GM21528 (cell line): Measurements from ENCODE around the gene PRM3.

Source experiments
- ATAC-seq: cut with Tn5 transposase; IDR thresholded peaks from one replicate; pipeline ENCODE4 v1.9.1; 2021; ENCODE audit warnings: mild to moderate bottlenecking, moderate library complexity; ENCODE audit not compliant: unreplicated experiment, low FRiP score

The PRM3 gene, protein sequence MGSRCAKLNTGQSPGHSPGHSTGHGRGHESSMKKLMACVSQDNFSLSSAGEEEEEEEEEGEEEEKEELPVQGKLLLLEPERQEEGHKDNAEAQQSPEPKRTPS

DNA sequence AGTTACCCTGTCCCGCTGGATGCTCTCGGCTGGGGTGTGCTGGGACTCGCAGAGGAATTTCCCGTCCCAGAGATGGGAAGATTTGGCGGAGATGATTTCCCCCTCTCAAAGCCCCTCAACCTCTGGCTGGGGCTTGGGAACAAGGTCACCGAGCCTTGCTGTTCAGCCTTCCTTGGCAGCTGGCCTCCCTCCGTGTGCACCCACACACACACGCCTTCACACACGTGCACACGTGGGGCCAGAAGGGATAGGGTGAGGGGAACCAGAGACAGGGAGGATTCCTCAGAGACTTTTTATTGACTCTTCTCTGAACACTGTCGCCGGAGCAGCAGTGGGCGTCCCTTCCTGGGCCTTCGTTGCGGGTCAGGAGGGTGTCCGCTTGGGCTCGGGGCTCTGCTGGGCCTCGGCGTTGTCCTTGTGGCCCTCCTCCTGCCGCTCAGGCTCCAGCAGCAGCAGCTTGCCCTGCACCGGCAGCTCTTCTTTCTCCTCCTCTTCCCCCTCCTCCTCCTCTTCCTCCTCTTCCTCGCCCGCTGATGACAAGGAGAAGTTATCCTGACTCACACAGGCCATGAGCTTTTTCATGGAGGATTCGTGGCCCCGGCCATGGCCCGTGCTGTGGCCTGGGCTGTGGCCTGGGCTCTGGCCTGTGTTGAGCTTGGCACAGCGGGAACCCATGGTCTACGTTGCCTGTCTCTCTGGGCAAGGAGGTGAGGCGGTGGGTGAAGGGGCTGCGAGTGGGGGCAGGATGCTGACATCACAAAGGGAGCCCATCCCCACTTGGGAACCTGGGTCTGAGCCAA lies at the start of gene PRM3:
TSS of gene PRM3 (minus strand) at position 709 of the 800 bp plus-strand sequence. CDS start at position 675, 34 bp downstream.
- ATAC-seq: no peak

DNA sequence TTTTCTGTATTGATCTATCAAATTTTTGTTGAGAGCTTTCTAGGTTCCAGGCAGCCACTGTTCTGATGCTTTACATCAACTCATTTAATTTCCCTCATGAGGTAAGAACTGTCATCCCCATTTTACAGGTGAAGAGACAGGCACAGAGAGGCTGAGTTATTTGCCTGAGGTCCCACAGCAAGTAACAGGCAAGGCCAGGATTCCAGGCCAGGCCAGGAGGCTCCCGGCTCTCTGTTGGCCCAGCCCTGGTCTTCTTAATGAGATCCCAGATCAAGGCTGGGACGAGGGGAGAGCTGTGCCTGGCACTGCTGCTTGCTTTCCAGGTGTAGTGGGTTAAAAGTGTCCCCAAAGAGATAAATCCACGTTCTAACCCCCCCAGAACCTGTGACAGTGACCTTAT lies 49.4 kb upstream of the PRM3 start:
- ATAC-seq: no peak

DNA sequence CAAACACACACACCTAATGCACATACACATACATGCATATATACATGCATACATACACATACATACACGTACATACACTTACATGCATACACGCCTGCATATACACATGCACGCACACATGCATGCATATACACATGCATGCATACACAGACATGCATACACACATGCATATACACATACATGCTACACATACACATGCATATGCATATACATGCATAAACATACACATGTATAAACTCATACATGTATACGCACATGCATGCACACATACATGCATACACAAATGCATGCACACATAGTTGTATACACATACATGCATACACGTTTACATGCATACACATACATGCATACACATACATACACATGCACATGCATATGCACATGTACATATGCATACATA lies 48.2 kb upstream of the PRM3 start:
- no peak for ATAC-seq

DNA sequence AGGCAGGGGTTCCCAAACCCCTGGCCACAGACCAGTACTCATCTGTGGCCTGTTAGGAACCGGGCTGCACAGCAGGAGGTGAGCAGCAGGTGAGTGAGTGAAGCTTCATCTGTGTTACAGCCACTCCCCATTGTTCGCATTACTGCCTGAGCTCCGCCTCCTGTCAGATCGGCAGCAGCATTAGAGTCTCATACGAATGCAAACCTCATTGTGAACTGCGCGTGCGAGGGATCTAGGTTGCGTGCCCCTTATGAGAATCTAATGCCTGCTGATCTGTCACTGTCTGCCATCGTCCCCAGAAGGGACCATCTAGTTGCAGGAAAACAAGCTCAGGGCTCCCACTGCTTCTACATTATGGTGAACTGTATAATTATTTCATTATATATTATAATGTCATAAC lies 46.7 kb upstream of the PRM3 start:
- no peak for ATAC-seq

DNA sequence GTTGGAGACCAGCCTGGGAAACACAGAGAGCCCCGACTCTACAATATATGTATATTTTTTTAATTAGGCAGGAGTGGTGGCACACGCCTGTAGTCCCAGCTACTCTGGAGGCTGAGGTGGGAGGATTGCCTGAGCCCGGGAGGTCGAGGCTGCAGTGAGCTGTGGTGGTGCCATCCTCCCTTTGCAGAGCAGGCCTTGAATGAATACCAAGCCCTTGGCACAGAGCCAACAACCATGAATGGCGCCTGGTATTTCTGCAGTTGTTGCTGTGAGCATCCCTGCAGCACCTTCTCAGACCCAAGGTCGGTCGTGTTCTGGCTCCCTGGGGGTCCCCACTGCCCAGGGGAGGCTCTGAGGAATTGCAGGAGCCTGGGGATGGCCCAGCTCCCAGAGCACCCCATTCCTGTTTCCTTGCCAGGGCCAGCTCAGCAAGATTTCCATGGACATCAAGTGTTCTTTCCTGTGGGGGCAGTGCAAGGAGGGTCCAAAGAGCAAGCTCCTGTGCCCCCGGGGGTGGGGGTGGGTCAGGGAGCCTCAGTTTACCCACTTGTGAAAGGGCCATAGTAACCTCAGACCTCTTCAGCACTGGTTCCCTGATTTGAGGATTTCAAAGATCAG lies 46.2 kb upstream of the PRM3 start:
- ATAC-seq: no peak

DNA sequence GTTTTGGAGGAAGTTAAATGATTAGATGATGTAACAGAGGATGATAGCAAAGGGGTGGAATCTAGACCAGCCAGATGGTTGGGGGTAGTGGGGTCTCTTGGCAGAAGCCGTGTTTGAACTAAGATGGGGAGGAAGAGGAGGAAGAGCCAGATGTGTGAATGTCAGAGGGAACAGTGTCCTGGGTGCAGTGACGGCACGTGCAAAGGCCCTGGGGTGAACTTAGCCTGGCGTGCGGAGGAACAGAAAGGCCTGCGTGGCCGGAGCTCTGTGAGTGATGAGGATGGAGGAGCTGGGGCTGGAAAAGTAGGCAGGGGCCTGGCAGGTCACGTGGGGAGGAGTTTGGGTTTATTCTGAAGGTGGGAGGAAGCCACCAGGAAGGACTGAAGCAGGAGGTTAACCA lies 45.4 kb upstream of the PRM3 start:
- ATAC-seq: no peak

DNA sequence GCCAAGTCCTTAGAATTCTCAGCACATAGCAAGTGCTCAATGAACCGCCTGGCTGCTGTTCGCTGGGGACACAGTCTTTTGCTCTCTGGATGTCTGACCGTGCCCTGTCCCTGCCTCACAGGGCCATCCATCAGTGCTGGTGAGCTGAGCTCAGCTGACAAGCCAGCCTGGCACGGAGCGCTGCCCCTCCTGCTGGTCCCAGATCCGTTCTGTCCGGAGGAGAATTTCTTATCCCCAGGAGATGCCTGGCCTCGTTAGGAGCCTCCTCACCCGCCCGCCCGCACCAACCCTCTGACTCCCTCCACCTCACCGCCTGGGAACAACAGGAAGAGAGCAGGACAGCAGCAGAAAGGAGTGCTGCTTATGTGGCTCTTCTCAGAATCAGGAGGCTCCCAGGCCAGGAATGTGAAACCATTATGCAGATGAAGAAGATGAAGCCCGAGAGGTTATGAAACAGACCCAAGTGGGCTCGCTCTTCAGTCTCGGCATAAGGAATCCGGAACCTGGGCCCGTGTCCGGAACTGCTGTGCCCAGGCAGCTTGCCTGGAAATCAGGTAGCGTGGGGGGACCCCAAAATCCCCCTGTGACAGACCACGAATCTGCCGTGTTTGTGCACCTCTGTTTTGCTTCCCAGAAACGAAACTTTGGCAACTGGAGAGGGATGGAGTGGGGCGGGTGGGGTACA lies 43.0 kb upstream of the PRM3 start:
- no peak for ATAC-seq

DNA sequence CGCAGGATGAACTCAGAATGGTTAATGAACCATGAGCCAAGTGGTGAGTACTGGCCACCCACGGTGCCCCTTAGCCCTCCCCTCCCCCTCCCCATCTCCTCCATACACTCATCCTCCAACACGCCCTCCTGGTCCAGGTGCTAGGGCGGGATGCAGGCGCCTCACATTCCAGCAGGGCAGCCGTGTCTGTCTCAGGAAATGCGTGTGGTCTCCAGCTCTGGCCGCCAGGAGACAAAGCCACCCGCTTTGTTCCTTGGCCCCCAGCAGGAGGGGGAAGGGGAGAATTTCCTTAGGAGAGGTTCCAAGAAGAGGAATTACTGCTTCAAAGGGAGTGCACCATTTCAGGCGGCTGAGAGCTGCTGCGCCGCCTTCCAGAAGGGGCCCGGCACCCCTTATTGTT lies 42.1 kb upstream of the PRM3 start:
- no peak for ATAC-seq

DNA sequence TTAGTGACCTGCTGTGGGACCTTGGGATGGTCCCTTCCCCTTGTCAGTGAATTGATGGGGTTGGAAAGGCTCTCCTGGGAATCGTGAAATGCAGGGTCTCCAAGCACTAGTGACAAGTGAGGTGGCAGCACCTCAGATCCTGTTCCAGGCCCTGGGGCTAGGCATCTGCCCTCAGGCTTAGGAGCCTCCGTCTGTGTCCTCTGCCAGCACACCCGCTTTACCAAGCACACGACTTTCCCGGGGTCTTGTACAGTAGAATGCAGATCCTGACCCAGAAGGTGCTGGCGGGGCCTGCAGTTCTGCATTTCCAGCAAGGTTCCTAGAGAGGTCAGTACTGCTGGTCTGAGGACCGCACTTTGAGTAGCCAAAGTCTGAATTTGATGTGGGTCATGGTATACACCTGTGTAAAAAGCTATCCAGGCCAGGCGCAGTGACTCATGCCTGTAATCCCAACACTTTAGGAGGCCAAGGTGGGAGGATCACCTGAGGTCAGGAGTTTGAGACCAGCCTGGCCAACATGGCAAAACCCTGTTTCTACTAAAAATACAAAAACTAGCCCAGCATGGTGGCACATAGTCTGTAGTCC lies 41.0 kb upstream of the PRM3 start:
- no peak for ATAC-seq

DNA sequence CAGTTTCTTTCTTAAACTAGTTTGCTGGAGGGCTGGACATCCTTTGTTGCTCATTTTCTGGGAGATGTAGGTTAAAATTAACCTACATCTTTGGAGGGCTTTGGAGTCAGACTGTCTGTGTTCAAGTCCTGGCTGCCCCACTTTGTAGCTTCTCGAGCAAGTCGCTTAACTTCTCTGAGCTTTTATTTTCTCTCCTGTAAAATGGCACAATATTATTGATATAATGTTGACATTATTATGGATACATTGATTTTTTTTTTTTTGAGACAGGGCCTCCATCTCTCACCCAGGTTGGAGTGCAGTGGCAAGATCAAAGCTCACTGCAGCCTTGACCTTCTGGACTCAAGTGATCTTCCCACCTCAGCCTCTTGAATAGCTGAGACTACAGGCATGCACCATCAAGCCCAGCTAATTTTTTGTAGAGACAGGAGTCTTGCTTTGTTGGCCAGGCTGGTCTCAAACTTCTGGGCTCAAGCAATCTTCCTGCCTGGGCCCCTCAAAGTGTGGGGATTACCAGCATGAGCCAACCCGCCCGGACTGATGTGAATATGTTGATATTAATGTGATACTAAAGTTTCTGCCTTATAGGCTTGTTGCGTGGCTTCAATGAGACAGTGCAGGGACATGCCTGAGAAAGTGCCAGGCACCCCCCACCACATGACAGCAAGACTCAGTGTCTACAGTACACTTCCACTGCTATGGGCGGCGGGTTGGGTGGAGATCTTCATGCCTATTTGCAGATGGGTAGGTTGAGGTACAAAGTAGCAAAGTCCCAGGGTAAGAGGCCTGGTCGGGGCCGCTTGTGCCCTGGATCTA lies 40.3 kb upstream of the PRM3 start:
- ATAC-seq: no peak

DNA sequence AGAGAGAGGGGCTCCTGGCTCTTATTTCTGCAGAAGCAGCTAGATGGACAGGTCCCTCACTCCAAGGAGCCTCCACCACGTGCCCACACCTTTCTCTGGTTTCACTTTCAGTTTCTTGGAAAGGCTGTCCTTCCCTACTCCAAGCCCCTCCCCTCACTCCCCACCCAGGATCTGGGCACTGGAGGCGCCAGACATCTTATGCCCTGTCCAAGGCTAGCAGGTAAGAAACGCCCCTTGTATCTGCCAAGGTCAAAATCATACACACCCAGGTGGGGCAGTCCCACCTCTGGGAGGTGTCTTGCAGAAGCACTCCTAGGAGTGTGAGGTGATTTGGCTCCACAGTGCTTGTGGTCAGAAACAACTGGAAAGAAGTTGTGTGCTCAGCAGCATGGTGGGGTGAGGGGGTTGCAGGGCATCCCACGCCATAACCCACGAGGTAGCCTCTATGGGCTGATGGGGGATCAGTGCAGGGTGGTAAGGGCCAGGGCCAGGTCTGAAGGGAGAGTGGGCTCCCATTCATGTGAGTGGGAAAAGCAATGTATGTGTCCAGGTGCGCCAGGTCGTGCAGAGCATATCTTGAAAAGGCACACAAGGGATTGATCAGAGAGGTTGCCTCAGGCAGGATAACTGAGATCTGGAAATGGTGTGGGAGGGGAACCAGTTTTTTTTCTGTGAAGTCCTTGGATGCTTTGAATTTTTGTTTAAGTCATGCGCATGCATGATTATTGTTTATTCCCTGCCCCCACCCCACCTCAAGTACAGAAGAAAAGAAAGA lies 39.5 kb upstream of the PRM3 start:
- no peak for ATAC-seq

DNA sequence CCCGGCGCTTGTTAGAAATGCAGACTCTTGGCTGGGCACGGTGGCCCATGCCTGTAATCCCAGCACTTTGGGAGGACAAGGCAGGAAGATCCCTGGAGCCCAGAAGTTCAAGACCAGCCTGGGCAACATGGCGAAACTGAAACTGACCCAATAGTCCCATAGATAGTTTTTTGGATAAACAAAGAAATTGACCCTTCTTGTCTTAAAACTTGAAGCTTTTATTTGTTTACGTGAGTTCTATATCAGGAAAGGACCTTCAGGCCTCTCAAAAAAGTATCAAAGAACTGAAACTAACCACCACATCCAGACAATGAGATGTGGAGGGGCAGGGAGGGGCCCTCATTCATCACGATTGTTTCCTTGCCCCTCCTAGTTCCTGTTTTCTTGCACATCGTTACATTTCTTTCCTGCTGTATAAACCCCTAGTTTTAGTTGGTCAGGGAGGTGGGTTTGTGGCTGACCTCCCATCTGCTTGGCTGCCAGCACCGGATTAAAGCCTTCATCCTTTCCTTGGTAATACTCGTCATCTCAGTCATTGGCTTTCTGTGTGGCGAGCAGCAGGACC lies 37.6 kb upstream of the PRM3 start:
- peak; percentile 33 for ATAC-seq

DNA sequence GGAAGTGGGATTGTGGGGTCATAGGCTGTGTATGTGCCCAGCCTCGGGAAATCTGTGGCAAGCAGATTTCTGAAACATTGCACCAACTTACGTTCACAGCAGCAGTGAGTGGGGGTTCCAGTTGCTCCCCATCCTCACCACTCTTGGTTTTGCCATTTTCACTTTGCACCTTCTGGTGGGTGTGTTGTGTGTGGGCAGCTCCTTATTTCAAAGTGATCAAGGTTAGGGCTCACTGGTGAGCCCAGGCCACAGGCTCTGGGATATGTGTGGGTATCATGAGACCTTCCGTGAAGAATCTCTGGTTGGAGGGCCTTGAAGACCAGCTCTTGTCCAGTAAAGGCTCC lies 37.2 kb upstream of the PRM3 start:
- no peak for ATAC-seq

DNA sequence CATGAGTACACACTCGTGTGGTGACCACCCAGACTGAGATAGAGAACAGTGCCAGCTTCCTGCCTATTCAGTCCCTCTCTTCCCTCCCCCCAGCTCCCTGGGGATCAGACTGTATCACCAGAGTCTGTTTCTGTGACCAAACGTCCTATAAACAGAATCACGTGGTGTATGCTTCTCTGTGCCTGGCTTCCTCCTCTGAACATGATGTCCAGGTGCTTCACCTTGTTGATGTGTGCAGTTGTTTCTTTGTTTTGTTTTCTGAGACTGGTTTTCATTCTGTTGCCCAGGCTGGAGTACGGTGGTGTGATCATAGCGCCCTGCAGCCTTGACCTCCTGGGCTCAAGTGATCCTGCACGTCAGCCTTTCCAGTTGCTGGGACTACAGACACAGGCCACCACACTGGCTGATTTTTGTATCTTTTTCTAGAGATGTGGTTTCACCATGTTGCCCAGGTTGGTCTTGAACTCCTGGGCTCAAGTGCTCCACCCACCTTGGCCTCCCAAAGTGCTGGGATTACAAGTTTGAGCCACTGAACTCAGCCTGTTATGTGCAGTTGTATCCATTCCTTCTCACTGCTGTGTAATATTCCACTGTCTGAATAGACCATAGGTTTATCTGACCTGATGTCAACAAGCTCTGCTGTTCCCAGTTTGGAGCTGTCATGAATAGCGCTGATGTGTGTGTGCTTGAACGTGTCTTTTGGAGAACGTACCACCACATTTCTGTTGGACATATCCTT lies 36.6 kb upstream of the PRM3 start:
- no peak for ATAC-seq

DNA sequence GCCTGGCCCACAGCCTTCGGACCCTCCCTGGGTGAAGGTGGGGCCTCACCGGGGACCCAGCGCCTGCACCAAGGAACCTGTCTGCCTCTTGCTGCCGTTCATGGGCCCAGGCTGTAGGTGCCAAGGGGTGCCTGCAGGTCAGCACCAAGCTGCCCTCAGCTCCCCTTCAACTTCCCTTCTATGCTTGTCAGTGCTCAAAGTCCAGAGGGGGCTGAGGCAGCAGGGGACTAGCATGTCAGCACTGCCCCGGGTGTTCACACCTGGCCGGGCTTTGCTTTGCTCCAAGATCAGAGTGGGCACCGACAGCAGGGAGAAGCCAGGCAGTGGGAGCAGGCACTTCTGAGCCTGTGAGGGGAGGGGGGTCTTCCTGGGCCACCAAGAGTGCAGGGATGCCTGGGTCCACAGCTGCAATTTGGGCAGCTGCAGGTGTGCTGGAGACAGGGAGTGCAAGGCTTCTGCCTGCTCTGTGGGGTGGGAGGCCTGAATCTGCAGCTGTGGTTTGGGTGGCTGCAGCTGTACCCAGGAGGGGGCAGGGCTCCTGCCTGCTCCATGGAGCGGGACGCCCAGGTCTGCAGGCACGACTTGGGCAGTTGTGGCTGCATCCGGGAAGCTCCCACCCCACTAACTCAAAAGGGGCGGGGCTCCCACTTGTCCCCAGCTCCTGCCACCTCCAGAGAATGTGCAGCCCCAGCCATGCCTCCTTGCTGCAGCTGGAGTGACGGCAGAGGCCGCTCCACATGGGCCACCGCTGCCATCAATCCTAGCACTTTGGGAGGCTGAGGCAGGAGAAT lies 35.3 kb upstream of the PRM3 start:
- peak; percentile 43 for ATAC-seq

DNA sequence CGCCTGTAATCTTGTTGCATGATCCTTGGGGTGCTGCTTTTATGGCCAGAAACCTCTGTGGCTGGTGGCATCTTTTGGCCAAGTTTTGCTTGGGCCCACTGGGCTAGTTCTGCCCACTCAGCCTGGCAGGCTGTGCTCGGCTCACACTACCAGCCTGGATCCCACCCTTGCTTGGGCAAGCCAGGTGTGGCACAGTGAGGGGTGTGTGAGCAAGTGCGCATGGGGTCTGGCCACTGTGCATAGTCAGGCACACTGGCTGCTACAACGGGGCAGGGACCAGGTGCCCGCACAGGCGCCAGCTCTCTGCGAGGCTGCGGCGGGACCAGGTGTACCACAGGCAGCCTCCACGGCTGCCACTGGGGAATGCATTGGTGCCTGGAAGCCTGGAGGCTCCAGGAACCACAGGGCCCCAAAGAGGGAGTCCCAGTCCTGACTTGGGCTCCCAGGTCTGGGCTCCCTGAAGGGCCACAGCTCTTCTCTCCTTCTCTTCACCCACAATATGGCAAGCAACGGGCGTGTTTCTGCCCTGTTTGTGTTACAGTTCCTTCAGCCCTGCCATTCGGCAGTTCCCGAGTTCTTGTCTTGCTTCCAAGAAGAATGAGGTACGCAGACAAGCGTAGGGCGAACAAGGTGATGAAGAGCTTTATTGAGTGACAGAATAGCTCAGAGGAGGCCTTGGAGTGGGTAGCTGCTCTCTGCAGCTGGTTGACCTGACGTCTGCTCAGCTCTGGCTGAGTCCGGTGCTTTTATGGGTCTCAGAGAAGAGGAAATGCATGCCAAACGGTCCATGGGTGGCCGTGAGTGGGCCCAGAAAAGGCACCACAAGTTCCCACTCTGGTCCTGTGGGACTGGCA lies 34.4 kb upstream of the PRM3 start:
- no peak for ATAC-seq
